MM.1S (cell line): ENCODE measurements around the gene RARB.

Source experiments
- DNase-seq: peaks from one replicate; pipeline ENCODE4 v3.0.0-alpha.2; 2015
- H2AFZ ChIP-seq: fragments of 300-600 bp; sonication (generic); 2 replicates; pipeline ENCODE4 v1.6.0; 2016; ENCODE audit warnings: antibody characterized with exemption, low read length
- H3F3A ChIP-seq: fragments of 300-600 bp; sonication (generic); 2 replicates; pipeline ENCODE4 v1.6.1; 2016; ENCODE audit warnings: mild to moderate bottlenecking, antibody characterized with exemption, low read length, moderate library complexity, mixed read lengths; ENCODE audit not compliant: insufficient read depth
- H3K27ac ChIP-seq: fragments of 300-600 bp; sonication (generic); 2 replicates; pipeline ENCODE4 v1.5.1; 2016; ENCODE audit warnings: mild to moderate bottlenecking, low read length
- H3K27me3 ChIP-seq: fragments of 300-600 bp; sonication (generic); replicated peaks from 2 replicates; pipeline ENCODE4 v1.6.0; 2016; ENCODE audit warnings: low read length; ENCODE audit not compliant: insufficient read depth
- H3K36me3 ChIP-seq: fragments of 300-600 bp; sonication (generic); replicated peaks from 2 replicates; pipeline ENCODE4 v1.6.1; 2016; ENCODE audit warnings: mild to moderate bottlenecking, low read length, mixed read lengths; ENCODE audit not compliant: insufficient read depth
- H3K4me1 ChIP-seq: fragments of 300-600 bp; sonication (generic); 2 replicates; pipeline ENCODE4 v1.6.1; 2016; ENCODE audit warnings: low read length, mixed read lengths
- H3K4me2 ChIP-seq: fragments of 300-600 bp; sonication (generic); 2 replicates; pipeline ENCODE4 v1.6.0; 2016; ENCODE audit warnings: low read depth, low read length
- H3K4me3 ChIP-seq: fragments of 300-600 bp; sonication (generic); 2 replicates; pipeline ENCODE4 v1.5.1; 2016; ENCODE audit warnings: low read length, mixed read lengths
- H3K79me2 ChIP-seq: fragments of 300-600 bp; sonication (generic); 2 replicates; pipeline ENCODE4 v1.6.1; 2016; ENCODE audit warnings: mixed run types, low read length, mixed read lengths
- H3K9ac ChIP-seq: fragments of 300-600 bp; sonication (generic); 2 replicates; pipeline ENCODE4 v1.6.1; 2016; ENCODE audit warnings: low read length, mixed read lengths
- H3K9me2 ChIP-seq: fragments of 300-600 bp; sonication (generic); replicated peaks from 2 replicates; pipeline ENCODE4 v1.6.1; 2016; ENCODE audit warnings: mild to moderate bottlenecking, low read length, mixed read lengths; ENCODE audit not compliant: insufficient read depth
- H3K9me3 ChIP-seq: fragments of 300-600 bp; sonication (generic); replicated peaks from 2 replicates; pipeline ENCODE4 v1.6.1; 2016; ENCODE audit warnings: mild to moderate bottlenecking, low read length, mixed read lengths; ENCODE audit not compliant: insufficient read depth
- H4K20me1 ChIP-seq: fragments of 300-600 bp; sonication (generic); 2 replicates; pipeline ENCODE4 v1.6.1; 2016; ENCODE audit warnings: mild to moderate bottlenecking, low read length, moderate library complexity, mixed read lengths; ENCODE audit not compliant: insufficient read depth
- CTCF ChIP-seq: fragments of 300-600 bp; sonication (generic); IDR thresholded peaks from 2 replicates; pipeline ENCODE4 v1.5.1; 2016; ENCODE audit warnings: antibody characterized with exemption, low read length, mixed read lengths
- EZH2 ChIP-seq: fragments of 300-600 bp; sonication (generic); optimal IDR thresholded peaks from 2 replicates; pipeline ENCODE3; 2017; ENCODE audit warnings: low read depth, mild to moderate bottlenecking, antibody characterized with exemption, low read length, mixed read lengths
- EZH2phosphoT487 ChIP-seq: fragments of 300-600 bp; sonication (generic); IDR thresholded peaks from 2 replicates; pipeline ENCODE4 v1.6.1; 2018; ENCODE audit warnings: antibody characterized with exemption, low read length

The RARB gene

GRCh38 chr3:25500706-25501210, 72.7 kb downstream of the RARB start:
- no peak overlapping the region for H2AFZ ChIP-seq
- TF ChIP-seq CTCF = no peak
- no peak for TF ChIP-seq EZH2
- TF ChIP-seq EZH2phosphoT487 = no peak
- H3K4me2 ChIP-seq = no peak overlapping the region
- no peak for DNase-seq
- no peaks in the 10 kb centered on the region for H3K9me2 ChIP-seq
- no peaks in the 10 kb centered on the region for H3F3A ChIP-seq
- no peak overlapping the region for H3K9ac ChIP-seq
- H3K36me3 ChIP-seq = no peaks in the 10 kb centered on the region
- no peaks in the 10 kb centered on the region for H3K4me1 ChIP-seq
- H3K9me3 ChIP-seq = no peaks in the 10 kb centered on the region
- no peaks in the 10 kb centered on the region for H4K20me1 ChIP-seq
- H3K4me3 ChIP-seq = no peak overlapping the region
- H3K27ac ChIP-seq = no peak overlapping the region
- no peaks in the 10 kb centered on the region for H3K27me3 ChIP-seq
- no peaks in the 10 kb centered on the region for H3K79me2 ChIP-seq

- H3K9me2 ChIP-seq = no peaks in the 10 kb centered on the region
- no peak overlapping the region for H3K9ac ChIP-seq
- no peak for TF ChIP-seq EZH2phosphoT487
- no peak for TF ChIP-seq CTCF
- TF ChIP-seq EZH2 = no peak
- no peaks in the 10 kb centered on the region for H3F3A ChIP-seq
- H3K27me3 ChIP-seq = no peaks in the 10 kb centered on the region
- H3K79me2 ChIP-seq = no peaks in the 10 kb centered on the region
- no peaks in the 10 kb centered on the region for H4K20me1 ChIP-seq
- H2AFZ ChIP-seq = no peak overlapping the region
- no peak overlapping the region for H3K27ac ChIP-seq
- H3K36me3 ChIP-seq = no peaks in the 10 kb centered on the region
- H3K9me3 ChIP-seq = no peaks in the 10 kb centered on the region
- no peak overlapping the region for H3K4me3 ChIP-seq
- H3K4me1 ChIP-seq = no peaks in the 10 kb centered on the region
- H3K4me2 ChIP-seq = no peak overlapping the region
- DNase-seq = no peak
Observed at GRCh38 chr3:25502233-25502632, 74.2 kb downstream of the RARB start.

GRCh38 chr3:25503898-25504301, 75.8 kb downstream of the RARB start:
- Histone ChIP-seq H3K9ac (no peak overlapping the region), H2AFZ (no peak overlapping the region), H3K4me2 (no peak overlapping the region), H3K4me1 (no peaks in the 10 kb centered on the region), H3K9me3 (no peaks in the 10 kb centered on the region), H3K4me3 (no peak overlapping the region), H3F3A (no peaks in the 10 kb centered on the region), H3K27me3 (no peaks in the 10 kb centered on the region), H3K36me3 (no peaks in the 10 kb centered on the region), H4K20me1 (no peaks in the 10 kb centered on the region), H3K79me2 (no peaks in the 10 kb centered on the region), H3K9me2 (no peaks in the 10 kb centered on the region), H3K27ac (no peak overlapping the region)
- TF ChIP-seq CTCF (no peak), EZH2phosphoT487 (no peak), EZH2 (no peak)
- no peak for DNase-seq
